Esophagus squamous epithelium (tissue), 5 donors: ENCODE data around the gene PHRF1. TPM values are rescaled to one million over a fixed set of nuclear protein-coding genes. Genes with fewer than 3 reads are reported as not detected.

ENCODE experiments used
- DNase-seq: peaks from one replicate; lab custom pipeline; 2025; lab: John Stamatoyannopoulos, UW
- H3K27ac ChIP-seq, 4 donors: fragments of 200-600 bp; sonication (generic); one replicate each; pipeline ENCODE4 v1.5.1; 2016 to 2019; ENCODE audit warnings: mild to moderate bottlenecking in 1 of 4
- H3K27me3 ChIP-seq, 4 donors: fragments of 200-600 bp; sonication (generic); 1 replicate in 3 of 4; 2 replicates in 1 of 4; pipeline versions ENCODE4 v1.5.1 to v1.6.0; 2017 to 2021; ENCODE audit warnings: antibody characterized with exemption in 1 of 4
- H3K36me3 ChIP-seq, 3 donors: fragments of 200-600 bp; sonication (generic); one replicate each; pipeline ENCODE4 v1.5.1; 2016 to 2019
- H3K4me1 ChIP-seq, 3 donors: fragments of 200-600 bp; sonication (generic); one replicate each; pipeline ENCODE4 v1.5.1; 2017 to 2019
- H3K4me3 ChIP-seq, 4 donors: fragments of 200-600 bp; sonication (generic); 1 replicate in 3 of 4; 2 replicates in 1 of 4; pipeline ENCODE4 v1.5.1; 2016 to 2019; ENCODE audit warnings: mild to moderate bottlenecking in 2 of 4, moderate library complexity in 1 of 4
- H3K9me3 ChIP-seq, 3 donors: fragments of 200-600 bp; sonication (generic); one replicate each; pipeline ENCODE4 v1.5.1; 2016 to 2019
- POLR2A ChIP-seq, 4 donors: fragments of 450-650 bp; IDR thresholded peaks; one replicate each; pipeline ENCODE4 v1.6.1; 2017; ENCODE audit warnings: antibody characterized with exemption in 4 of 4, mild to moderate bottlenecking in 4 of 4, moderate library complexity in 3 of 4
- WGBS, 2 donors: methylation state at CpG; one replicate each; pipeline ENCODE4 v1.1.5; 2018; 5-methylcytosine and 5-hydroxymethylcytosine counted together
- intact Hi-C: fragments of 100-400 bp; cut with DNase I; formaldehyde crosslinking; loops from one replicate; pipeline ENCODE4 v1.15.0; 2022
- total RNA-seq, 4 donors: library from RNA; depleted of rRNA; stranded (reverse); fragments of >200 nt; gene quantifications; one replicate each; pipeline ENCODE4 v1.1.0, GENCODE V29; 2016
- TF ChIP-seq, protein P1 (sequence below), 6 experiments: fragments of 450-650 bp in 4 of 6; fragments of 200-600 bp in 2 of 6; sonication (generic) in 2 of 6; IDR thresholded peaks; one replicate each; pipeline ENCODE4 v1.5.1; 2016 to 2019; ENCODE audit warnings: antibody characterized with exemption in 6 of 6, mild to moderate bottlenecking in 4 of 6, moderate library complexity in 4 of 6
- donor health status: DM: yes; HTN: yes; CAD: no.

Gene PHRF1
- total RNA-seq, 4 donors from 2014 or later, result 11.7 to 30.6 (median 24.2) TPM

DNA sequence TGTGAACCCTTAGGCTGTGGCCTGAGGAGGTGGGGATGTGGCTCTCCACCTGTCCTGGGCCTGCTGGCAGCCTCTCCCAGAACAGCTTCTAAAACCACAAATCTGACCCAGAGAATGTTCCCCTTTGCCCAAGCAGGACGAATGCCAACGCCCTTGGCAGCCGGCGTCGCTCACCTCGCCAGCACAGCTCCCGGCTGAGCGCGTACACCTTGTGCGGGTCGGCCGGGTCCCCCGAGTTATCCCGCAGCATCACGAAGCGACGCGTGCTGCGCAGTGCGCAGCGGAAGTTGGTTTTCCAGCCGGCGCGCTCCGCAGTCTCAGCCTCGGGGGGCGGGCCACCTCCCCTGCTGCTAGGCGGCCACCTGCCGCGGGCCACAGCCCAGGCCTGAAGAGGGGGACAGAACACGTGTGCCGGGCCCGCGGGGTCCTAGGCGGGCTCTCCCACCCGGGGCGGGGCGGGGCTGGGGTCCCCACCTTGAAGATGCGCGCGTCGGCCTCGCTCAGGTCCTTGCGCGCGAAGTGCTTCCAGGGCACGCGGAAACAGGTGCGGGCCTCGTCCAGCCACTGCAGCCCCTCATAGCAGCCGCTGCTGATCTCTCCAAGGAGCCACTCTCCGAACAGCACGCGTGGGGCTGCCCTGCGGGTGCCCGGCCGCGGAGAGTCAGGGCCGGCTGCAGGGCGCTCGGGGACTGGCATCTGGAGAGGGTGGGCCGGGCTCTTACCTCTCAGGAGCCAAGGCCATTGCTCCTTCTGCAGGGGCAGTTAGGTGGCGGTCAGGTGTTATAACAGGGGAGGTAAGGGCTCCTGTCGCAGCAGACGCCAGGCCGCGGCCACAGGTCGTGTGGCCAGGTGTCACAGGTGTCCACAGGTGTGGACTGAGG, 38.6 kb downstream of the PHRF1 start:
- intact Hi-C loops, result loop anchor here (5.0 kb wide), 2 partner anchors 38 to 48 kb away; partner anchors contain the start of gene PHRF1
- DNase-seq, result no peak
- no peak for TF ChIP-seq POLR2A (IDR thresholded peaks at IDR 0.05)
- TF ChIP-seq, protein P1, sequence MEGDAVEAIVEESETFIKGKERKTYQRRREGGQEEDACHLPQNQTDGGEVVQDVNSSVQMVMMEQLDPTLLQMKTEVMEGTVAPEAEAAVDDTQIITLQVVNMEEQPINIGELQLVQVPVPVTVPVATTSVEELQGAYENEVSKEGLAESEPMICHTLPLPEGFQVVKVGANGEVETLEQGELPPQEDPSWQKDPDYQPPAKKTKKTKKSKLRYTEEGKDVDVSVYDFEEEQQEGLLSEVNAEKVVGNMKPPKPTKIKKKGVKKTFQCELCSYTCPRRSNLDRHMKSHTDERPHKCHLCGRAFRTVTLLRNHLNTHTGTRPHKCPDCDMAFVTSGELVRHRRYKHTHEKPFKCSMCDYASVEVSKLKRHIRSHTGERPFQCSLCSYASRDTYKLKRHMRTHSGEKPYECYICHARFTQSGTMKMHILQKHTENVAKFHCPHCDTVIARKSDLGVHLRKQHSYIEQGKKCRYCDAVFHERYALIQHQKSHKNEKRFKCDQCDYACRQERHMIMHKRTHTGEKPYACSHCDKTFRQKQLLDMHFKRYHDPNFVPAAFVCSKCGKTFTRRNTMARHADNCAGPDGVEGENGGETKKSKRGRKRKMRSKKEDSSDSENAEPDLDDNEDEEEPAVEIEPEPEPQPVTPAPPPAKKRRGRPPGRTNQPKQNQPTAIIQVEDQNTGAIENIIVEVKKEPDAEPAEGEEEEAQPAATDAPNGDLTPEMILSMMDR (IDR thresholded peaks at IDR 0.05), result no peak
- H3K27me3 ChIP-seq, result no peaks in the 10 kb centered on the region
- H3K36me3 ChIP-seq, result peaks cover 16 to 70% (median 32%) of the 10 kb centered on the region in 3 donors
- peak overlapping the region; percentile 94 to 98 (median 97) for H3K27ac ChIP-seq
- WGBS, 2 donors, result 37% methylated on average over 9 of the region's 68 CpGs; no CpG with 5 or more reads in 1 of the 2 donors
- H3K4me1 ChIP-seq, result peaks cover 32 to 58% (median 45%) of the 10 kb centered on the region in 3 donors
- peak overlapping the region; percentile 58 to 78 (median 72) for H3K4me3 ChIP-seq
- H3K9me3 ChIP-seq, result no peaks in the 10 kb centered on the region

DNA sequence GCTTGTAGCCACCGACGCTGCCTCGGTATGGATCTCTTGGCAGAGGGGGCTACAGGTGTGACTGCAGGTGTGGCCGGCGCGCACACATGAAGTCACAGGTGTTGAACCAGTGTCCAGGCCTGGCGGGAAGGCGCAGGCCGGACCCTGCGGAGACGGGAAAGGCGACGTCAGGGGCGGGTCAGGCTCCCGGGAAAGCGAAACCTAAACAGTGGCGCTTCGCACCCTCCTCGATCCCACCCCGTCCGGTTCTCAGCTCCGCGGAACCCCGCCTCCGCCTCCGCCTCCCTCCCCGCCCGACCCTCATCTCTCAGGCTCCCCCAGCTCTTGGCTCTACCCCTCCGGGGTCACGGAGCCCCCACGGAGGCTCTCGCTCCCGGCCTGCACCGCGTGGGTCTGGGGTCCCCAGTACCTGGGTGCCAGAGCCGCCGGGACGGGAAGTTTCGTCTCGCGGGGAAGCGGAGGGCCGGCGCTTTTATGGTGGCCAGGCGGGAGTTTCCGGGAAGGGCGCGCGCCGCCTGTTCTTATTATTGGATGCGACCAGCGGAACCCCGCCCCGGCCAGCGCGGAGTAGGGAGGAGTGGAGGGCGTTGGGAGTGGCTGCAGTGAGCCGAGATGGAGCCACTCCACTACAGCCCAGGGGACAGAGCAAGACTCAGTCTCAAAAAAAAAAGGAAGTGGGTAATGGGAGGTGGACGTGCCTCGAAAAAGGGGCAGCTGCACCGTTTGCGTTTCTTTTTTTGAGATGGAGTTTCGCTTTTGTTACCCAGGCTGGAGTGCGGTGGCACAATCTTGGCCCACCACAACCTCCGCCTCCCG, 39.4 kb downstream of the PHRF1 start, which contains the start of gene IRF7:
TSS of gene IRF7 (minus strand) at position 447 of the 816 bp plus-strand sequence. CDS start 586 bp downstream, outside the sequence.
- Histone ChIP-seq H3K4me1 (peaks cover 32 to 58% (median 45%) of the 10 kb centered on the region in 3 donors), H3K9me3 (no peaks in the 10 kb centered on the region), H3K27me3 (no peaks in the 10 kb centered on the region), H3K36me3 (peaks cover 10 to 65% (median 23%) of the 10 kb centered on the region in 3 donors), H3K27ac (peak within 1 kb of the TSS; percentile 94 to 98 (median 97)), H3K4me3 (peak within 1 kb of the TSS; percentile 58 to 78 (median 72))
- TF ChIP-seq, protein P1 (IDR thresholded peaks at IDR 0.05), result no peak
- peak in 2 of 4 donors; percentile 71 to 87 for TF ChIP-seq POLR2A (IDR thresholded peaks at IDR 0.05)
- 0 to 4% methylated on average over 5 to 44 of the region's 66 CpGs for WGBS, 2 donors
- intact Hi-C loops, result loop anchor here (5.0 kb wide), 1 partner anchor 48 kb away; no protein-coding TSS in a partner anchor
- peak; percentile 92 for DNase-seq

DNA sequence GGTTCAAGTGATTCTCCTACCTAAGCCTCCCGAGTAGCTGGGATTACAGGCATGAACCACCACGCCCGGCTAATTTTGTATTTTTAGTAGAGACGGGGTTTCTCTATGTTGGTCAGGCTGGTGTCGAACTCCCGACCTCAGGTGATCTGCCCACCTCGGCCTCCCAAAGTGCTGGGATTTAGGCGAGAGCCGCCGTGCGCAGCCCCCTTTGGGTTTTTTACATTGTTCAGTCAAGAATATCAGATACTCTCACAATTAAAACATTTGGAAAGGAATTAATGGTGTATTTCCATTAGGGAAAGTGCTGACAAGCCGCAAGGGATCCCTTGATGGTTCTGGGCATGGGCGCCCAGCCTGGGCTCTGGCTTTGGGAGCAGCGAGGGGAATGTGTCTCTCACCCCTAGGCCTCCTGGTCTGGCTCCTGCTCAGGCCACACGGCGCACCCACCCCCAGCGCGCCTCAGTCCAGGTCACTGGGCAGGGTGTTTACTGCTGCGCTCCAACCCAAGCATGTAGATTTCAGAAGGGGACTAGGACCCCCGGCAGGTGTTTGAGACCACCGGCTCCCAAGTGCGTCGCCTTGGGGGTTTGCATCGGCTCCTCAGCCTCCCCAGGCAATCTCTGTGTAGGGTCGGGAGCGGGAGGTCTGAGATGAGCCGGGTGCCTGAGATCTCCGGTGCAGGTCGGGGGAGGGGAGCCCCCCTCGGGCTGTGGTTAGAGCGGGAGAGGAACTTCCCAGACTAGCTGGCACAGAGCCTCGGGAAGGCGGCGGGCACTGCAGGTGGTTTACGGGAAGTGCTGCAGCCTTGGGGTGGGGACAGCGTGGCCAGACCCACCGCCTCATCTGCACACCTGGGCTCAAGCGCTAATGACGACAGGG, 40.3 kb downstream of the PHRF1 start:
- Histone ChIP-seq H3K9me3 (no peaks in the 10 kb centered on the region), H3K36me3 (peaks cover 1 to 61% (median 16%) of the 10 kb centered on the region in 3 donors), H3K4me3 (peak overlapping the region; percentile 58 to 78 (median 72)), H3K27me3 (no peaks in the 10 kb centered on the region), H3K4me1 (peaks cover 32 to 51% (median 45%) of the 10 kb centered on the region in 3 donors), H3K27ac (peak overlapping the region; percentile 94 to 98 (median 97))
- no peak for DNase-seq
- no peak for TF ChIP-seq POLR2A (IDR thresholded peaks at IDR 0.05)
- TF ChIP-seq, protein P1 (IDR thresholded peaks at IDR 0.05), result no peak
- WGBS, 2 donors, result 73 to 75% methylated on average over 13 to 17 of the region's 39 CpGs
- intact Hi-C loops, result loop anchor here (5.0 kb wide), 1 partner anchor 49 kb away; no protein-coding TSS in a partner anchor

DNA sequence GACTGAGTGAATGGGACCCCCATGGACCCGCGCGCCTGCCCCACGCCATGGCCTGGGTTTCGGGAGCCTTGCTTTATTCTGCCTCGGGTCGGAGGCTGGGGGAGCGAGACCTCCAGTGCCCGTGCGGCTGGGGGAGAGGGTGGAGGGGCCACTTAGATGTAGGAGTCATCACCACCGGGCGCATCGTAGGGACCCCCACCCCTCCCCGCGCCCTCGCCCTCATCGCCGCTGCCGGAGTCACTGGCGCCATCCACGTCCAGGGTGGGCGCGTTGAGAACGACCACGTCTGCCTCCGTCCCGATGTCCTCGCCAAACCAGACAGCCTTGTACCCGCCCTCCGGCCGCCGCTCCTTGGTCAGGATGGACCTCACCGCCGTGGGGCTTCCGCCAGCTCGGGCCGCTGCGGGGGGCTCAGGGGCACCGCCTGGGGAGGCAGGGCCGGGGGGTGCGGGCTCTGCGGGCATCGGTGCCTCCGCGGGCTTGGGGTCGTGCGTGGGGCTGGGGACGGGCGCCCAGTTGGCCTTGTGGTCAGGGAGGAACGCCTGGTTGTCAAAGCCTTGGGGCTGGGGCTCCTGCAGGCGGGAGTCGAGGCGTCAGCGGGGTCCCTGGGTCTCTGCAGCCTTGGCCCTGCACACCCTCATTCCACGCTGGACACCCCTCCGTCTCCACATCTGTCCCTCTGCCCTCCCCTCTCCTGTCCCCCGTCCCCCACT, 41.1 kb downstream of the PHRF1 start:
- no peak for DNase-seq
- no peak overlapping the region for H3K27ac ChIP-seq
- intact Hi-C loops, result loop anchor here (5.0 kb wide), 1 partner anchor 50 kb away; no protein-coding TSS in a partner anchor
- H3K4me1 ChIP-seq, result peaks cover 28 to 43% (median 41%) of the 10 kb centered on the region in 3 donors
- H3K36me3 ChIP-seq, result peaks cover 0 to 61% (median 9%) of the 10 kb centered on the region in 3 donors
- H3K27me3 ChIP-seq, result no peaks in the 10 kb centered on the region
- 89 to 93% methylated on average over 10 to 33 of the region's 57 CpGs for WGBS, 2 donors
- TF ChIP-seq POLR2A (IDR thresholded peaks at IDR 0.05), result no peak
- TF ChIP-seq, protein P1 (IDR thresholded peaks at IDR 0.05), result no peak
- no peaks in the 10 kb centered on the region for H3K9me3 ChIP-seq
- H3K4me3 ChIP-seq, result no peak overlapping the region
